Body of pancreas (tissue), 4 donors: ENCODE measurements around the gene ACTR3C. TPM values are rescaled to one million over a fixed set of nuclear protein-coding genes. Genes with fewer than 3 reads are reported as not detected.

ENCODE experiments used
- ATAC-seq: fragments of 150-250 bp; one replicate; pipeline ENCODE4 v1.9.1; 2016
- DNase-seq, 4 donors: peaks; one replicate each; pipeline ENCODE4 v3.0.0-alpha.2; 2019
- H3K27ac ChIP-seq, 4 donors: fragments of 200-600 bp; sonication (generic); 1 replicate in 3 of 4; 2 replicates in 1 of 4; pipeline versions ENCODE4 v1.5.1 to v1.6.1; 2016 to 2019; ENCODE audit warnings: mild to moderate bottlenecking in 1 of 4, mixed read lengths in 1 of 4, moderate library complexity in 1 of 4
- H3K27me3 ChIP-seq, 2 donors: fragments of 200-600 bp; sonication (generic); one replicate each; pipeline ENCODE4 v1.6.0; 2016; ENCODE audit warnings: mild to moderate bottlenecking in 1 of 2
- H3K36me3 ChIP-seq, 2 donors: fragments of 200-600 bp; sonication (generic); replicated peaks in 1 of 2; 2 replicates each; pipeline ENCODE4 v1.5.1; 2016; ENCODE audit warnings: low read depth in 2 of 2; ENCODE audit not compliant: insufficient read depth in 1 of 2
- H3K4me1 ChIP-seq: fragments of 200-600 bp; sonication (generic); one replicate; pipeline ENCODE4 v1.6.0; 2016
- H3K4me3 ChIP-seq, 2 donors: fragments of 200-600 bp; sonication (generic); 1 replicate in 1 of 2; 2 replicates in 1 of 2; pipeline ENCODE4 v1.5.1; 2016 to 2019
- H3K9me3 ChIP-seq, 3 donors: fragments of 200-600 bp; sonication (generic); 1 replicate in 2 of 3; 2 replicates in 1 of 3; pipeline ENCODE4 v1.5.1; 2016
- POLR2A ChIP-seq, 3 donors: fragments of 450-650 bp; IDR thresholded peaks; one replicate each; pipeline ENCODE4 v1.6.1; 2016; ENCODE audit warnings: antibody characterized with exemption in 3 of 3, mild to moderate bottlenecking in 2 of 3
- WGBS, 2 donors: methylation state at CpG; one replicate each; pipeline ENCODE4 v1.1.5; 2017; 5-methylcytosine and 5-hydroxymethylcytosine counted together
- intact Hi-C: fragments of 100-400 bp; cut with DNase I; formaldehyde crosslinking; loops from one replicate; pipeline ENCODE4 v1.15.1; 2023
- total RNA-seq, 2 donors: library from RNA; depleted of rRNA; stranded (reverse); fragments of >200 nt; gene quantifications; one replicate each; pipeline ENCODE4 v1.1.0, GENCODE V29; 2016
- TF ChIP-seq, protein P1 (sequence below), 7 experiments: fragments of 450-650 bp in 4 of 7; fragments of 200-600 bp in 3 of 7; sonication (generic) in 3 of 7; IDR thresholded peaks; one replicate each; pipeline ENCODE4 v1.5.1; 2016 to 2019; ENCODE audit warnings: antibody characterized with exemption in 7 of 7

ACTR3C gene
- total RNA-seq, 2 donors from 2014 or later: 35.5 to 69.9 TPM

DNA sequence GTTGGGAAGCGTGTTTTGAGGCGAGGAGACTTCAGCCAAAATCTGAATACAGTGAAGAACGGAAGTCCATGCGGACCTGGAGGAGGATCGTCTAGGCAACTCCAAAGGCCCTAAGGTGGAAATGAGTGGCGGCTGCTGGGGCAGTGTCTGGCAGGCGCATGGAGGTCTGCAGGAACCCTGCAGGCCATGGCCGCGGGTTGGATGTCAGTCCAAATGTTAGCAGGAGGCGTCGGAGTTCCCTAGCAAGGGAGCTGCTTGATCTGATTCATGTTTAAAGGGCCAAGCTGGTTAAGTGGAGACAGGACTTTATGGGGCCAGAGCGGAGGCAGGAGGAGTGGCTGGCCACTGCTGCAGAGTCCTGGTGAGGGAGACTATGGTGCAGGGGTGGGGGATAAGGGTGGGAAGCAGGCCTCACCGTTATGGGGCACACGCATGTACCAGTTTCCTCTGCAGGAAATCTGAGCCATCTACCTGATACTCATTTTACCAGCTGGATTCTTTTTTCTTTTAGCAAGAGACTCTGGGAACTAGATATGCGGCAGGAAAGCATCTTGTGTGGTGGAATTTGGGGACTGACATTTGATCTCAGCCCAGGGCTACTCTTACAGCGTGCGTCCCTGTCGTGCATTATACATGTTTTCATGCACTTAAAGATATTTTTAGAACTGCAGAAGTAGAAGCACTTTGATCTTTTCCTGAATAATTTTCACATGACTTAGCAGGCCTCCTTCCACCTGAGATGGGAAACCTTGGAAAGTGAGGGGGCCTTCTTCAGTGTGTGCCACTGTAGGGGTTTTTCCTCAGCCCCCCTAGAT is 38.7 kb upstream of the ACTR3C start:
- Histone ChIP-seq H3K27ac (no peak overlapping the region), H3K9me3 (no peaks in the 10 kb centered on the region), H3K4me3 (no peak overlapping the region), H3K4me1 (peaks cover 2% of the 10 kb centered on the region), H3K27me3 (no peaks in the 10 kb centered on the region), H3K36me3 (no peaks in the 10 kb centered on the region)
- 81 to 83% methylated on average over 18 of the region's 18 CpGs for WGBS, 2 donors
- ATAC-seq (no peak), DNase-seq (no peak)
- intact Hi-C loops: no loop called here
- TF ChIP-seq, protein P1, sequence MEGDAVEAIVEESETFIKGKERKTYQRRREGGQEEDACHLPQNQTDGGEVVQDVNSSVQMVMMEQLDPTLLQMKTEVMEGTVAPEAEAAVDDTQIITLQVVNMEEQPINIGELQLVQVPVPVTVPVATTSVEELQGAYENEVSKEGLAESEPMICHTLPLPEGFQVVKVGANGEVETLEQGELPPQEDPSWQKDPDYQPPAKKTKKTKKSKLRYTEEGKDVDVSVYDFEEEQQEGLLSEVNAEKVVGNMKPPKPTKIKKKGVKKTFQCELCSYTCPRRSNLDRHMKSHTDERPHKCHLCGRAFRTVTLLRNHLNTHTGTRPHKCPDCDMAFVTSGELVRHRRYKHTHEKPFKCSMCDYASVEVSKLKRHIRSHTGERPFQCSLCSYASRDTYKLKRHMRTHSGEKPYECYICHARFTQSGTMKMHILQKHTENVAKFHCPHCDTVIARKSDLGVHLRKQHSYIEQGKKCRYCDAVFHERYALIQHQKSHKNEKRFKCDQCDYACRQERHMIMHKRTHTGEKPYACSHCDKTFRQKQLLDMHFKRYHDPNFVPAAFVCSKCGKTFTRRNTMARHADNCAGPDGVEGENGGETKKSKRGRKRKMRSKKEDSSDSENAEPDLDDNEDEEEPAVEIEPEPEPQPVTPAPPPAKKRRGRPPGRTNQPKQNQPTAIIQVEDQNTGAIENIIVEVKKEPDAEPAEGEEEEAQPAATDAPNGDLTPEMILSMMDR (IDR thresholded peaks at IDR 0.05): no peak
- TF ChIP-seq POLR2A (IDR thresholded peaks at IDR 0.05): no peak

DNA sequence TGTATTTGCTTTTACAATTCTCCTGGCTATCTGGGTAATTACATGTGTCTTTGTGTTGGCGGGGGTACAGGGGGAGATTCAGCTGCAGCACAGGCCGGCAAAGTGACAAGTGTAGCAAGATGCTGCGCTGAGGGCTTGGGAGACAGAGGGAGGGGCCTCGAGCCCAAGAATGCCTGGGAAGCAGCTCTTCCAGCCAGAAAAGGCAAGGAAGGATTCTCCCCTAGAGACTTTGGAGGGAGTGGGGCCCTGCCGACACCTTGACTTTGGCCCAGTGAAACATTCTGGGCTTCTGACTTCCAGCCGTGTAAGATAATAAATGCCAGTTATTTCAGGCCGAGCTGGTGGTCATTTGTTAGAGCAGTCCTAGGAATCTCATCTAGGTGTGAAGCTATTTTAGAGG is 38.1 kb upstream of the ACTR3C start:
- H3K4me3 ChIP-seq: no peak overlapping the region
- WGBS, 2 donors: 80 to 87% methylated on average over 7 of the region's 7 CpGs
- H3K27ac ChIP-seq: no peak overlapping the region
- no peaks in the 10 kb centered on the region for H3K27me3 ChIP-seq
- H3K36me3 ChIP-seq: no peaks in the 10 kb centered on the region
- intact Hi-C loops: no loop called here
- ATAC-seq (no peak), DNase-seq (no peak)
- no peak for TF ChIP-seq POLR2A (IDR thresholded peaks at IDR 0.05)
- TF ChIP-seq, protein P1 (IDR thresholded peaks at IDR 0.05): no peak
- no peaks in the 10 kb centered on the region for H3K9me3 ChIP-seq
- H3K4me1 ChIP-seq: peaks cover 2% of the 10 kb centered on the region

DNA sequence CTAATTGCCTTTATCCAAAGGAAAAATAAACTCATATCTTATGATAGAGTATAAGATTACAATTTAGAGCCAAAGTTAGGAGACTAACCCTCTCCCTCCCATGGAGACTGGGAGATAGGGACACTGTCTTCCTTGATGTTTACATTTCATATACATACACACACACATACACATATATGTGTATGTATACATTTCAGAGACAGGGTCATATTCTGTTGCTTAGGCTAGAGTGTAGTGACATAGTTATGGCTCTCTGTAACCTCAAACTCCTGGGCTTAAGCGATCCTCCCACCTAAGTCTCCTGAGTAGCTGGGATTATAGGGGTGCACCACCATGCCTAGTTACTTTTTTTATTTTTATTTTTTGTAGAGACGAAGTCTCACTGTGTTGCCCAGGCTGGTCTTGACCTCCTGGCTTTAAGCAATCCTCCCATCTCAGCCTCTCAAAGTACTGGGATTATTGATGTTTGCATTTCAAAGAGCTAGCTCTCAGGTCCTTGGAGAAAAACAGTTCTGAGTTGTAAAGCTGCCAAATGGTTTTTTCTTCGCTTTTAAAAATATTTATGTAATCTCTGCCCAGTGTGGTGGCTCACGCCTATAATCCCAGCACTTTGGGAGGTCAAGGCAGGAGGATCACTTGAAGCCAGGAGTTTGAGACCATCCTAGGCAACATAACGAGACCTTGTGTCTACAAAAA is 37.2 kb upstream of the ACTR3C start:
- TF ChIP-seq, protein P1 (IDR thresholded peaks at IDR 0.05): no peak
- no peak for TF ChIP-seq POLR2A (IDR thresholded peaks at IDR 0.05)
- Histone ChIP-seq H3K4me1 (peaks cover 11% of the 10 kb centered on the region), H3K9me3 (no peaks in the 10 kb centered on the region), H3K36me3 (no peaks in the 10 kb centered on the region), H3K27me3 (no peaks in the 10 kb centered on the region), H3K4me3 (no peak overlapping the region), H3K27ac (no peak overlapping the region)
- 61 to 63% methylated on average over 5 of the region's 5 CpGs for WGBS, 2 donors
- intact Hi-C loops: no loop called here
- no peak for ATAC-seq
- DNase-seq: no peak

DNA sequence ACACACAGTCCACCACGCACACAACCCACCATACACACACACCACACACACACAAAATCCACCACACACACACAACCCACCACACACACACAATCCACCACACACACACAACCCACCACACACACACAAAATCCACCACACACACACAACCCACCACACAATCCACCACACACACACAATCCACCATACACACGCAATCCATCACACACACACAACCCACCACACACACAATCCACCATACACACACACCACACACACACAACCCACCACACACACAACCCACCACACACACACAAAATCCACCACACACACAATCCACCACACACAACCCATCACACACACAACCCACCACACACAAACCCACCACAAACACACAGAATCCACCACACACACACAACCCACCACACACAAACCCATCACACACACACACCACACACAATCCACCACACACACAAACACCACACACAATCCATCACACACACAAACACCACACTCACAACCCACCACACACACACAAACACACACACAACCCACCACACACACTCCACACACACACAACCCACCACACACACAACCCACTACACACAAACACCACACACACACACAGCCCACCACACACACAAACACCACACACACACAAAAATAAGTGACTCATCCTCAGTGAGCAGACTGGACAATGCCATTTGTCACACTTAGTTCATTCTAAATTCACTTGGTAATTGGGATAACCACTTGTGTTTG is 36.4 kb upstream of the ACTR3C start:
- 80 to 93% methylated on average over 2 of the region's 2 CpGs for WGBS, 2 donors
- Histone ChIP-seq H3K4me3 (no peak overlapping the region), H3K36me3 (no peaks in the 10 kb centered on the region), H3K27me3 (no peaks in the 10 kb centered on the region), H3K4me1 (peaks cover 18% of the 10 kb centered on the region), H3K9me3 (no peaks in the 10 kb centered on the region), H3K27ac (no peak overlapping the region)
- intact Hi-C loops: no loop called here
- DNase-seq: no peak
- ATAC-seq: no peak
- no peak for TF ChIP-seq POLR2A (IDR thresholded peaks at IDR 0.05)
- TF ChIP-seq, protein P1 (IDR thresholded peaks at IDR 0.05): no peak
